Skeletal muscle cell (primary cell): ENCODE results near the gene TRH.

Experiments
- DNase-seq: peaks from one replicate; pipeline ENCODE4 v3.0.0-alpha.2; 2010; ENCODE audit warnings: low read depth
- H3K4me3 ChIP-seq: 2 replicates; pipeline ENCODE4 v1.5.1; 2011; ENCODE audit warnings: low read depth, mild to moderate bottlenecking, control low read depth, low read length, moderate library complexity

TRH gene

DNA sequence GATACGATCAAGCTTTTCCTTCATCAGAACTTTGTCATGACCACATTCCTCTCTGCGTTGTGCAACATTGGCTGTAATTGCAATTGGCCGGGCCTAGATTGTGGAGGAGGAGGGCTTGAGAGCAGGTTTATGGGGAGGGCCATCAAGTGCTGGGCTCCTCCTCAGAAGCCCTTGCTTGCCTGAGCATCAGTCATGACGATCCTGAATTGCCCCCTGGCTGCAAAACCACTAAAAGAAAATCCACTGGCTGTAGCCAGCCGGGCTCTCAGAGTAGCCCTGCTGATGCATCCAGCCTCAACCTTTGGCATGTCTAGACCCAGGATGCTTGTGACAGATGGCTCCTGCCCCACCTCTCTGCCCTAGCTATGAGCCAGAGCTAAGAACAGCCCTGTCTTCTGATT is 13.4 kb upstream of the TRH start:
- H3K4me3 ChIP-seq, result no peak overlapping the region
- no peak for DNase-seq

DNA sequence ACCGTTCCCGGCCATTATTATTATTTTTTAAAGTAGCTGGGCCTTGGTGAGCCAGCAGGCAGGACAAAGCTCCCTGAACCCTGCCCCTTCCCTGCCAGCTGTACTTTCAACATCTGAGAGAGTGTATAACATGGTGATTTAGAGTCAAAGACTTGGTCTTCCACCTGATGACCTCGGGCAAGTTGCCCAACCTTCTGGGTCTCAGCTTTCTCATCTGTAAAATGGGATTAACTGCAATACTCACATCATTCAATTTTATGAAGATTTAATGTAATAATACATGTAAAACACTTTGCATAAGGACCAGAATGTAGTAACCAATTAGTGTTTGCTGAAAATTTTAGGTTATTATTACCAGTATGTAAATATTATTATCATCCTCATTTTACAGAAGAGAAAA is 11.9 kb upstream of the TRH start:
- no peak overlapping the region for H3K4me3 ChIP-seq
- no peak for DNase-seq

- no peak for DNase-seq
- no peak overlapping the region for H3K4me3 ChIP-seq
These were observed 8.6 kb upstream of the TRH start for GRCh38 chr3:129965937-129966336.

GRCh38 chr3:129966876-129967275 is 7.6 kb upstream of the TRH start:
- H3K4me3 ChIP-seq, result no peak overlapping the region
- DNase-seq, result no peak

- H3K4me3 ChIP-seq, result no peak overlapping the region
- no peak for DNase-seq
These were observed 6.8 kb upstream of the TRH start for GRCh38 chr3:129967761-129968160.

DNA sequence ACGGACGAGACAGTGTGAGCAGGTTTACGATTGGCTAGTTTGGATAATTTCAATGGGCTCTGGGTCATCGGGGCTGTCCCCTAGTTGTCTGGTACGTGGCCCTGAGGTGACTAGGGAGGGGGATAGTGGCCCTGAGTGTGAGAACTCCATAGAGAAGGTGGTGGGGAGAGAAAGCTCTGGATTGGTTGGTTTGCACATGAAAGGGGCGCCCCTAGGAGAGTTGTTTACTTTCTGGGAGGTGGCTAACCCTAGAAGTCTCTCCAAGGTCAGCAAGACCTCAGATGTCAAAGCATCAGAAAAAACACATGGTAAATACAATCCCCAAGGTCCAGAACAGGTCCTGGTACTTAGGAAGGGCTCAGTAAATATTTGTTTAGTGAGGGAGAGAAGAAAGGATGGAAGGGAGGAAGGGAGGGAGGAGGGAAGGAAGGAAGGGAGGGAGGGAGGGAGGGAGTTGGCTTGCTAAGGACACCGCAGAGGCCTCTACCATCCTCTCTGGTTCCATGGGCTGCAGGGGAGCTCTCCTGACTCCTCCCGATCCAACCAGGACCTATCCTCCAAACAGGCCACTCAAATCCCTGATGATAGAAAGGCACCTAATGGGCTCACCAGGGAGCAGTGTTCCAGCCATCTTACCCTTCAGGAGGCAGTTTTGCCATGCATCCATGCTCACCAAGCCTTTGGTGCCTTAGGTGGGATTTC is 3.0 kb upstream of the TRH start:
- DNase-seq, result no peak
- no peak overlapping the region for H3K4me3 ChIP-seq

DNA sequence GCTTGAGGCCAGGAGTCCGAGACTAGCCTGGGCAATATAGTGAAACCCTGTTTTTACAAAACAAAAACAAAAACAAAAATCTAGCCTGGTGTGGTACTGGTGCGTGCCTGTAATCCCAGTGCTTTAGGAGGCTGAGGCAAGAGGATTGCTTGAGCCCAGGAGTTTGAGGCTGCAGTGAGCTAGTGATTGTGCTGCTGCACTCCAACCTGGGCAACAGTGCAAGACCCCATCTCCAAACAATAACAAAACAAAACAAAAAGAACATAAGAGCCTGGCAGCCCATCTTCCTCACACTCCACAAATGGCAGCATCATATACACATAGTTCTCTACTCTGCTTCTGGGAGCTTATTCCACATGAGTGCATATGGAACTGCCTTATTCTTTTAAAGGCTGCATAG is 2.2 kb upstream of the TRH start:
- H3K4me3 ChIP-seq, result no peak overlapping the region
- DNase-seq, result no peak

DNA sequence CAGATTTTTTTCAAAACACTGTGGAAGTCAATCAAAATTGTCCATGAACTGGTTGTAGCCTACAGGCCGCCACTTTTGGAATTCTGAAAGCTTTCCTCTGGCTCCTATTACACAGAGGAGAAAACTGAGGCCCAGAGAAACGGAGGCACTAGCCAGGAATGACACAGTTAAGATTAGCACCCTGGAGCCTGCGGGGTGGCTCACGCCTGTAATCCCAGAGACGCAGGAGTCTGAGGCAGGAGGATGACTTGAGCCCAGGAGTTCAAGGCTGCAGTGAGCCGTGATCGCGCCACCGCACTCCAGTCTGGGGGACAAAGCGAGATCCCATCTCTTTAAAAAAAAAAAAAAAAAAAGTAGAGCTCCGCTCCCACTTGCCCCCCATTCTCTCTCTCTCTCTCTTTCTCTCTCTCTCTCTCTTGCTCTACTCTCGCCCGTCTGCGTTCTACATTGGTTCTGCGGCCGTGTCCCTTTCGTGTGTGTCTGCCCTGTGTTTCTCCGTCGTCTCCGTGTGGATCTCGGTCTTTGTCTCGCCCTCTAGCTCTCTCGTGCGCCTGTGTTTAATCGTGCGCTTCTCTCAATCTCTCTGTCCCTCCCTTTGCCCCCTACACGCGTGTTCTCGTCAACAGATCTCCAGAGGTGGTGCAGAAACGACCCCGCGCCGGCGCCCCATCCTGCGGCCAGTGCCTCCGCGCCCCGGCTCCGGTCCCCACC is 512 bp upstream of the TRH start:
- no peak overlapping the region for H3K4me3 ChIP-seq

DNA sequence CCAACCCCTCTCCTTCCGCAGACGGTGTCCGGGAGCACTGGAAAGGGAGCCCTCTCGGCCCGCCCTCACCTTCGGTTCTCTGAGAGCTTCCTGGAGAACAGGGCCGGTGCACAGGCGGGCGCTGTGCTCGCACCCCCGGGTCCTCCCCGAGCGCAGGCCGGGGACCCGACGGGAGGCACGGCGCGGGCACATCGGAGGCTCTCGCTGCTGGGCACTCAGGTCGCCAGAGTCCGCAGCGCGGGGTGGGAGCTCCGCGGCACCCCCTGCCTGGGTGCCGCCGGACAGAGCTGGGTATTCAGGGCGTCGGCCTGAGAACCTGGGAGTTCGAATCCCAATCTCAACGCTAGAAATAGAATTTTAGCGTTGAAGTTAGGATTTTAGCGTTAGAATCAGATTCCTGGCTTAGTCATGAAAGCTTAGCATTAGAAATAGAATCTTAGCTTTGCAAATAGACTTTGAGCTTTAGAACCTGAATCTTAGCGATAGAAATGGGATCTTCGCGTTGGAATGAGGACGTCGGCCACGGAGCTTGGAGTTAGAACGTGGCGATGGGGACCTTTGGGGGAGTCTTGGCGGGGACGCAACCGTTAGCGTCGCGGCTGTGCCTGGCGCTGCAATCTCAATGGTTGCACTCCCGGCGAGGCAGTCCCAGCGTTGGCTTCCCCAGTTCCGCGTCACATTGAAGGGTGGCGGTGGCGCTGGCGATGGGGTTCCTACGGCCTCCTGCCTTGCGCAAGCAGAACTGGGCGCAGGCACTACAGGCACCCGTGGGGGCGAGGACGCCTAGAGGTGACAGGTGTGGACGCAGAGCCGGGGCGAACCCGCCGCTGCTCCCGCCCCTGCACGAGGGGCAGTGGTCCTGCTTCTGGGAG is 549 bp downstream of the TRH start:
- DNase-seq, result no peak
- H3K4me3 ChIP-seq, result no peak overlapping the region

More for the DNA sequence above, 512 bp upstream of the TRH start:
- DNase-seq, result no peak

DNA sequence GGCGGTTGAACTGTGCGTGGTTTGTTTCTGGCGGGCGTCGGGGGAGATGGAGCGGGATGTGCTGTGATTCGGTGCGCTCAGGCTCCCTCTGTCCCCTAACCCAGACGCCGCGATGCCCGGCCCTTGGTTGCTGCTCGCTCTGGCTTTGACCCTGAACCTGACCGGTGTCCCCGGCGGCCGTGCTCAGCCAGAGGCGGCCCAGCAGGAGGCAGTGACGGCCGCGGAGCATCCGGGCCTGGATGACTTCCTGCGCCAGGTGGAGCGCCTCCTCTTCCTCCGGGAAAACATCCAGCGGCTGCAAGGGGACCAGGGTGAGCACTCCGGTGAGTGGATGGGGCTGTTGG is 1.2 kb downstream of the TRH start:
- no peak overlapping the region for H3K4me3 ChIP-seq
- DNase-seq, result no peak

DNA sequence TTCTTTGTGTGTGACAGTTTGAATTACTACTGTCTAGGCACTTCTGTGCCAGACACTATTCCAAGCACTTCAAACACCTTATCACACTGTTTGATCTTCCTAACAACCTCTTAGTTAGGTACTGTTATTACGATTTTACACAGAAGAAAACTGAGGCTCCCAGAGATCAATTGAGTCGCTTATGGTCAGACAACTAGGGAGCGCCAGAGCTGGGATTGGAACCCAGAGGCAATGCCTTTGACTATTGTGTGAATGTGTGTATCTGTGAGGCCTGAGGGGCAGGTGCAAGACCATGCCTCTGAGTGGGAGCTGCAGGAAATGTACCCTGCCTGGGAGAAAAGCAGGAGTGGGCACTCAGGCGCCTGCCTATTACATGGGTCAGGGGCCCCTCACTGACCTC is 1.8 kb downstream of the TRH start:
- no peak overlapping the region for H3K4me3 ChIP-seq
- no peak for DNase-seq

GRCh38 chr3:129978123-129978522 is 3.6 kb downstream of the TRH start:
- DNase-seq, result no peak
- H3K4me3 ChIP-seq, result no peak overlapping the region

- H3K4me3 ChIP-seq, result no peak overlapping the region
- no peak for DNase-seq
These were observed 5.4 kb downstream of the TRH start for GRCh38 chr3:129979905-129980304.

- DNase-seq, result no peak
- H3K4me3 ChIP-seq, result no peak overlapping the region
These were observed 9.0 kb downstream of the TRH start for GRCh38 chr3:129983561-129983960.

GRCh38 chr3:129984125-129984524 is 9.6 kb downstream of the TRH start:
- no peak overlapping the region for H3K4me3 ChIP-seq
- no peak for DNase-seq

DNA sequence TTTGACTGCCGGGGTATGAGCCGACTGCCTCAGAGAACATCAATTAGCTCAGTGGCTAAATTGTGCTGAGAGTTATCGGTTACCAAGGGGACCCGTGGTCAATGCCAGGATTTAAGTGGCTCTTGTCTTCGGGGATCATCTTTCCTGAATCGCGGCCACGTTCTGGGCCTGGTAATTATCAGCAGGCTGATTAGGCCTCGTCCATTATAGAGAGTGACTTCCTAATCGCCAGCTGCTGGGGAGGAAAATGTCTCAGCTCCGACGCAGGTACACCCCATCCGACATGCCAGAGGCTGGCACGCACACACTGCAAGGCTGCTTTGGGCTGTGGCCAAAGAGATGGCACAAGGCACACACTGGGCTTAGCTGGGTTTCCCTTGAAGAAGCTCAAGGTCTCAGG is 10.6 kb downstream of the TRH start:
- no peak overlapping the region for H3K4me3 ChIP-seq
- no peak for DNase-seq

DNA sequence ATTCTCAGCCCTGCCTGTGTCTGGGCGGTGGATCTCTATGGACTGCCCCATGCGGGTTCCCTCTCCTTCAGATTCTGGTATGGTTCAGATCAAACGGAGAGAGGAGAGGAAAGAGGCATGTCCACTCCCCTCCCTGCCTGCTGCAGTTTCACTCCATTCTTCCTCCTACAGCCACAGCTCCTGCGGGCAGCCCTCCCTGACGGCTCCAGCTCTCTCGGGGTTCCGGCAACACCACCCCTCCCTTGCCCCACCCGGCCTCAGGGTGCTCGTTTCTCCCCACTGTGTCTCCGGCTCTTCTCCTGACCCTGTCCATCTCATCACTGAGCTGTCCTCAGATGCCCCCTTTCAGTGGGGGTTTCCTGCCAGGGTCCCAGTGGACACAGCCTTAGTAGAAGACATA is 13.9 kb downstream of the TRH start:
- no peak overlapping the region for H3K4me3 ChIP-seq
- DNase-seq, result no peak

- DNase-seq, result no peak
- H3K4me3 ChIP-seq, result no peak overlapping the region
These were observed 14.9 kb downstream of the TRH start for GRCh38 chr3:129989414-129989813.

- no peak for DNase-seq
- H3K4me3 ChIP-seq, result no peak overlapping the region
These were observed 18.3 kb downstream of the TRH start for GRCh38 chr3:129992781-129993180.

DNA sequence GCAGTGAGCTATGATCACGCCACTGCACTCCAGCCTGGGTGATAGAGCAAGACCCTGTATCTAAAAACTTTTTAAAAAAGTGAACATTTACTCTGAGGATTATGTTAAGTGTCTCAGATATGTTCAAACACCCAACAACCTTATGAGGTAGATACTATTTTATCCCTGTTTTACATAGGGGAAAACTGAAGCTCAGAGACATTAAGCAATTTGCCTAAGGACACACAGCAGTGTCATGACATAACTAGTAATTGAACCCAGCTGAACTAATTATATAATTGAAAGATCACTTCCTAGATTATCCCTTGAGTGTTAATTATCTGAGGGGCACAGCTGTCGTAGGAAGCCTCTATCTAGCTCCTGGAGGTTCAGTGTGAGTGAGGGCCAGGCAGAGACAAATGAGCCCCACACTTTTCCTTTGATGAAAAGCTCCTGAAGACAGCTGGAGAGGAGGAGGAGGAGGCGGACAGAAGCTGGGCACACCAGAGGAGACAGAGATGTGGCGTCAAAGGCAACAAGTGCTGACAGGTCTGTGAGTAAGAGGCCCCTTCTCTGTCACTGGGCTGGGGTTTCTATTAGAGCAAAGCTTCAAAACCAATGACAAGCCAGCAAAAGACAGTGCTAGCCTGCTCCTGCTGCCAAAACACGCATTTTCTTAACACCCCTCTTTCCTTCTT is 20.5 kb downstream of the TRH start:
- DNase-seq, result no peak
- H3K4me3 ChIP-seq, result no peak overlapping the region
